NCI-H774 (cell line): Measurements from ENCODE around the gene COQ8B.
A peak's percentile ranks its signal among the peaks of the same experiment; 100 is the strongest.
"Not testable (repeated sequence)": the region's sequence is repeated elsewhere in the genome, so short reads cannot be mapped to it uniquely, and the experiment has no call there.

ENCODE experiments used
- DNase-seq: peaks from one replicate; lab custom pipeline; 2025; lab: John Stamatoyannopoulos, UW

Gene COQ8B

DNA sequence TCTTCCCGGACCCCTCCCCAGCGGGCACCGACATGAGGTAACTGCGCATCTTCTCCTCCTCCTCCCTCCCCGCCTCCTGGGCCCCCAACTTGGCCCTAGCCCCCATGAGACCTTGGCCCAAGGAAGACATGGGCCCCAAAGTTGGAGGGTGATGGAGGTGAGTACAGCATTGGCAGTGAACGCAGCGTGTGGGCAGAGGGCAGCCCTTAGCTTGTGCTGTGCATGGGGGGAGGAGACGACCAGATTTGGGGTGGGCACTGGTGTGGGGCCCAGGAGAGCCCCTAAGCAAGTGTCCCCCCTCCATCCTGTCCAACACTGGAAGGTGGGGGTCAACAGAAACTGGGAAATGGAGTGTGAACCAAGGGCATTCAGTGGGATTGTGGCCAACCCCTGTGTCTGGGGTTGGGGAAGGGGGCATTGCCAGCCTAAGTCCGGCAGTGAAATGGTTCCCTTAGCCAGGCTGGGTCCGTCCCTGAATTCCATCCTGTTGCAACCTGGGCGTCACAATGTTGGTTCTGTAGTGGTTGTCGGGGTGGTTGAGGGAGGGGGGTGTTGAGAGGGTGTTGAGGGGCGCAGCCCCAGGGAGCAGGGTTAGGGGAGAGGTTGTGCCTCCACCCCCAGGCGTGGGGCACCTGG, 49.8 kb downstream of the COQ8B start:
- no peak for DNase-seq

DNA sequence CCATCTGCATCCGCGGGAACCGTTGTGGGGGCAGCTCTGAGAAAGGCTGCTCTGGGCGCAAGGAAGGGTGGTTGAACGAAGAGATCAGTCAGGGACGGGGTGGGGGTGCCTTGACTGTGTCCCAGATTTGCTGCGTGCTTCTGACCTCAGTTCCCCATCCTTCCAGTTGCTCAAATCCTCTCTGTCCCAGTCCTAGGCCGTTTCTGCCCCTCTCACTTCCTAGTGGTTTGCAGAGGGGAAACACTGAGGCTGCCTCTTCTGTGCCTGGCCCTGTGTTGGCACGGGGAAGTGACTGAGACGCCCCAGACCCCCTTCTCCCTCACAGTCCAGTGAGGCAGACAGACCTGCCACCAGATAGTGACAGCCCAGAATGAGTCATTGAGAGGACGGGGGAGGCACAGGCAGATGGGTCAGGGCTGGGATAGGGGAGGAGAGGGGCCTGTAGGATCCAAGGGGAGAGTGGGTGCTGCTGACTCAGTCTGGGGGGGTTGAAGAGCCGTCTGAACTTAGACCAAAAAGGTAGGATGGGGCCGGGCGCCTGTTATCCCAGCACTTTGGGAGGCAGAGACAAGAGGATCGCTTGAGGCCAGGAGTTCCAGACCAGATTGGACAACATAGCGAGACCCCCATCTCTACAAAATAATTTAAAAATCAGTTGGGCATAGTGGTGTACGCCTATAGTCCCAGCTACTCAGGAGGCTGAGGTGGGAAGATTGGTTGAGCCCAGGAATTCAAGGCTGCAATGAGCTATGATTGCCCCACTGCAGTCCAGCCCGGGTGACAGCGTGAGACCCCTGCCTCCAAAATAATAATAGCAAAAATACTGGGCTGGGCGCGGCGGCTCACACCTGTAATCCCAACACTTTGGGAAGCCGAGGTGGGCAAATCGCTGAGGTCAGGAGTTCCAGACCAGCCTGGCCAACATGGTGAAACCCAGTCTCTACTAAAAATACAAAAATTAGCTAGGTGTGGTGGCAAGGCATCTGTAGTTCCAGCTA, 52.7 kb downstream of the COQ8B start:
- no peak for DNase-seq

DNA sequence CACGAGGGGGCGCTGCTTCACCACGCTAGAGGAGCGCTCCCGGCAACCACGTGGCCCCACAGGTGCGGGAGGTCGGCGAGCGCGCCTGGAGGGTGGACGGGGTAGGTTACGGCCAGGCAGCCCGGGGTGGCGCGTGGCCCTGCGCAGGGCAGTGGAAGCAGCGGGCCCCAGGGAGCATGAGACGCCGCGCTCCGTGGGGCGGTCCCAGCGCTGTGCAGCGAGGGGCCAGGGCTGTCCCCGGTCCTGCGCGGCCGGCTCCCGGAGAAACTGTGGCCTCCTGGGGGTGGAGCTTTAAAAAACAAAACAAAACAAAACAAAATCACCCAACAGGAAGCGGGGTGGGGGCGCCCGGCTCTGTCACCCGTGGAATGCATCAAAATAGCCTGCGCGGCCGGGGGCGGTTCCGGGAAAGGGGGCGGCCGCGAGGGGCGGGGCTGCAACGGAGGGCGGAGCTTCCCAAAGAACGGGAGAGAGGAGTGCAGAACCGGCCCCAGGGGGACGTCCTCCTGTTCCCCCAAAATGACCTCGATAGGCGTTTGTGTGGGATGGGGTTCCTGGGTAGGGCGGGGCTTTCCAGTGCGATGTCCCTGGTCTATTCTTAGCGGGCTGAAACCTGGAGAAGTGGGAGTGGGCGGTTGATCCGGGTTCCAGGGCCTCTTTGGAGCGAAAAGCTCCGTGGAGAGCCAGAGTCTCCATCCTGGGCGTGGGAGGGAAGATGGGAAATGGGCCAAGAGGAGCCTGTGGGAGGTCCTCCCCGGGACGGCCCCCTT, 53.6 kb downstream of the COQ8B start:
- DNase-seq = peak; percentile 74

DNA sequence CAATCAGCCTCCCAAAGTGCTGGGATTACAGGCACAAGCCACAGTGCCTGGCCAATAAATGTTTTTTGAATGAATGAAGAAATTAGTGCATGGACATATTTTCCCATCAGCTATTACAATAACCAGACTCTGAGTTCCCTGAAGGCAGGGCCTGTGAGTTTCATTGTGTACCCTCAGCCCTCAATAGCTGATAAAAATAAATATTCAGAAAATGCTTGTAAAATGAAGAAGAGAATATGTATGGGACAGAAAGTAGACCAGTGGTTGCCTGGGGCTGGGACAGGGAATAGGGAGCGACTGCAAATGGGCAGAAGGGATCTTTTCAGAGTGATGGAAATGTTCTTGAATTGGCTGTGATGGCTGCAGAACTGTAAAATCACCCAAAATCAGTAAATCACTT, 55.1 kb downstream of the COQ8B start:
- DNase-seq = no peak

- DNase-seq = no peak
Measured at GRCh38 chr19:40659566-40659965, 57.1 kb downstream of the COQ8B start.

DNA sequence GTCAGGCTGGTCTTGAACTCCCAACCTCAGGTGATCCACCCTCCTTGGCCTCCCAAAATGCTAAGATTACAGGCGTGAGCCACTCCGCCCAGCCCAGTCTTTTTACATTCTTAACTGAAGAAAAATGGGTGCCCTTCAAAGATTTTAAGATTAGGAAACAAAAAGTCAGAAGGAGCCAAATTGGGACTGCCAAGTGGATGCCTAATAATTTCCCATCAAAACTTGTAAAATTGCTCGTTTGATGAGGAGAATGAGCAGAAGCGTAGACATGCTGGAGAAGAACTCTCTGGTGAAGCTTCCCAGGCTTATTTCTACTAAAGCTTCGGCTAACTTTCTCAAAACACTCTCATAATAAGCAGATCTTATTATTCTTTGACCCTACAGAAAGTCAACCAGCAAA, 57.6 kb downstream of the COQ8B start:
- no peak for DNase-seq

GRCh38 chr19:40658031-40658430, 58.7 kb downstream of the COQ8B start:
- no peak for DNase-seq

- DNase-seq = not testable (repeated sequence)
Measured at GRCh38 chr19:40655684-40656083, 61.0 kb downstream of the COQ8B start.

DNA sequence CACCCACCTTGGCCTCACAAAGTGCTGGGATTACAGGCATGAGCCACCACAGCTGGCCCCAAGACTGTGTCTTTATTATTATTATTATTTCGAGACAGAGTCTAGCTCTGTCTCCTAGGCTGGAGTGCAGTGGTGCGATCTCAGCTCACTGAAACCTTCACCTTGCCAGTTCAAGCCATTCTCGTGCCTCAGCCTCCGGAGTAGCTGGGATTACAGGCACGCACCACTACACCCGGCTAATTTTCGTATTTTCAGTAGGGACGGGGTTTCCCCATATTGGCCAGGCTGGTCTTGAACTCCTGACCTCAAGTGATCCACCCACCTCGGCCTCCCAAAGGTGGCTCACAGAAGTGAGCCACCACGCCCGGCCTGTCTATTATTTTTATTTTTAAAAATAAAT, 64.4 kb downstream of the COQ8B start:
- DNase-seq = not testable (repeated sequence)

- DNase-seq = no peak
Measured at GRCh38 chr19:40650749-40651305, 65.9 kb downstream of the COQ8B start.

DNA sequence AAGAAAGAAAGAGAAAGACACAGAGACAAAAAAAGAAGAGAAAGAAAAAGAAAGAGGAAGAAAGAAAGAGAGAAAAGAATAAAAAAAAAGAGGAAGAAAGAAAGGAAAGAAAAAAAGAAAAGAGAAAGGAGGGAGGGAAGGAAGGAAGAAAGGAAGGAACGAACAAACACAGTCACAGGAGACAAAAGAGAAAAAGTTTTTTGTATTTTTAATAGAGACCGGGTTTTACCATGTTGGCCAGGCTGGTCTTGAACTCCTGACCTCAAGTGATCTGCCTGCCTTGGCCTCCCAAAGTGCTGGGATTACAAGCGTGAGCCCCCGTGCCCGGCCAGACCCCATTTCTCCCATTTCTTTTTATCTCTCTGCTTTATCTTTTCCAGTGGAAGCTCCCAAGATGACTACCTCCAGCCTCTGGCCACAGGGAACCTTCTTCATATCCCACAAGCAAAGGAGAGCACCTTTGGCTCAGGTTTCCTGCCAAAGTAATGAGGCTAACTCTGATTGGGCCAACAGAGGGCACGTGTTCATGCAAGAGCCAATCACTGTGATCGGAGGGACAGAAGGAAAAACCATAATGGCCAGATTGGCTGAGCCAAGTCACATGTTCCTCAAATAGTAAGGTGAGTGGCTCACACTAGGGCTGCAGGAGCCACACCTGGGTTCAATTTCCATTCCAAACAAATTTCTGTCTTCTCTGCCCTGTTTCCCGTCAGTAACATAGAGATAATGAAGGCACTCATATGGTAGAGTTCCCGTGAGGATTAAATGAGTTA, 66.6 kb downstream of the COQ8B start:
- DNase-seq = not testable (repeated sequence)

DNA sequence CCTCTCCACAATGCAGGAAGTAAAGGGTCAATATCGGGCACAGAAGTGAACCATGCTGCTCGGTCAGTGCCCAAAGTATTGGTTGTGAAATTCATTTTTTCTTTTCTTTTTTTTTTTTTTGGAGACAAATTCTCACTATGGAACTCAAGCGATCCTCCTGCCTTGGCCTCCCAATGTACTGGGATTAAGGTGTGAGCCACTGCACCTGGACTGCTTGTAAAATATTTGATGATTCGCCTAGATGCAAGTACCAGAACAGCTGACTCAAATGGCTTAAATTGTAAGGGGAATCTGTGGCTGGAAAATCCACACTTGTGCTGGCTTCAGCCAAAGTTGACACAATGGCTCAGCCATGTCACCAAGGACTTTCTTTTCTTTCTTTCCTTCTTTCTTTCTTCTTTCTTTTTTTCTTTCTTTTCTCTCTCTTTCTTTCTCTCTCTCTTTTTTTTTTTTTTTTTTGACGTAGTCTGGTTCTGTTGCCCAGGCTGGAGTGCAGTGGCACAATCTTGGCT, 69.9 kb downstream of the COQ8B start:
- DNase-seq = no peak

GRCh38 chr19:40642757-40643305, 73.9 kb downstream of the COQ8B start:
- no peak for DNase-seq

GRCh38 chr19:40642051-40642706, 74.5 kb downstream of the COQ8B start:
- no peak for DNase-seq
